Neural progenitor cell (in vitro differentiated cells): ENCODE measurements around the gene COL26A1. TPM values are rescaled to one million over a fixed set of nuclear protein-coding genes. Genes with fewer than 3 reads are reported as not detected.
"Not testable (repeated sequence)": the region's sequence is repeated elsewhere in the genome, so short reads cannot be mapped to it uniquely, and the experiment has no call there.

ENCODE experiments used
- DNase-seq: peaks from one replicate; pipeline ENCODE4 v3.0.0-alpha.2; 2016; ENCODE audit warnings: low spot score
- H2AFZ ChIP-seq: fragments of 200-600 bp; sonication (generic); replicated peaks from 2 replicates; pipeline ENCODE4 v1.6.1; 2016; ENCODE audit warnings: antibody characterized with exemption
- H3F3A ChIP-seq: fragments of 200-600 bp; sonication (generic); 2 replicates; pipeline ENCODE4 v1.6.1; 2016; ENCODE audit warnings: antibody characterized with exemption, low read depth
- H3K27ac ChIP-seq: fragments of 200-600 bp; sonication (generic); 2 replicates; pipeline ENCODE4 v1.5.1; 2016; ENCODE audit warnings: mild to moderate bottlenecking
- H3K27me3 ChIP-seq: fragments of 200-600 bp; sonication (generic); 2 replicates; pipeline ENCODE4 v1.6.1; 2016; ENCODE audit warnings: mild to moderate bottlenecking, moderate library complexity
- H3K36me3 ChIP-seq: fragments of 200-600 bp; sonication (generic); 2 replicates; pipeline ENCODE4 v1.5.1; 2016
- H3K4me1 ChIP-seq: fragments of 200-600 bp; sonication (generic); 2 replicates; pipeline ENCODE4 v1.6.1; 2016; ENCODE audit warnings: mixed run types
- H3K4me2 ChIP-seq: fragments of 200-600 bp; sonication (generic); 2 replicates; pipeline ENCODE4 v1.6.1; 2016
- H3K4me3 ChIP-seq: fragments of 200-600 bp; sonication (generic); 2 replicates; pipeline ENCODE4 v1.5.1; 2016
- H3K79me2 ChIP-seq: fragments of 200-600 bp; sonication (generic); 2 replicates; pipeline ENCODE4 v1.6.1; 2016; ENCODE audit warnings: low read depth
- H3K9ac ChIP-seq: fragments of 200-600 bp; sonication (generic); 2 replicates; pipeline ENCODE4 v1.6.1; 2016
- H3K9me3 ChIP-seq: fragments of 200-600 bp; sonication (generic); 2 replicates; pipeline ENCODE4 v1.5.1; 2016; ENCODE audit warnings: low read depth
- H4K20me1 ChIP-seq: fragments of 200-600 bp; sonication (generic); 2 replicates; pipeline ENCODE4 v1.6.1; 2016; ENCODE audit warnings: low read depth
- H3K27ac Mint-ChIP-seq: 3 replicates; pipeline ENCODE4 v1.8.0; 2021; ENCODE audit warnings: mixed read lengths
- H3K27me3 Mint-ChIP-seq: 2 replicates; pipeline ENCODE4 v1.8.0; 2022; ENCODE audit warnings: low read depth, mild to moderate bottlenecking, inconsistent platforms, moderate library complexity, mixed read lengths; ENCODE audit not compliant: insufficient read depth
- H3K36me3 Mint-ChIP-seq: 3 replicates; pipeline ENCODE4 v1.8.0; 2021; ENCODE audit warnings: mixed read lengths
- H3K4me1 Mint-ChIP-seq: 3 replicates; pipeline ENCODE4 v1.8.0; 2021; ENCODE audit warnings: mixed read lengths
- H3K4me3 Mint-ChIP-seq: 3 replicates; pipeline ENCODE4 v1.8.0; 2021; ENCODE audit warnings: mild to moderate bottlenecking, moderate library complexity, mixed read lengths
- H3K9me3 Mint-ChIP-seq: 3 replicates; pipeline ENCODE4 v1.8.0; 2020; ENCODE audit warnings: mixed read lengths
- CTCF ChIP-seq: fragments of 200-600 bp; sonication (generic); IDR thresholded peaks from 2 replicates; pipeline ENCODE4 v1.5.1; 2017; ENCODE audit warnings: antibody characterized with exemption, mild to moderate bottlenecking
- EZH2 ChIP-seq: fragments of 200-600 bp; sonication (generic); IDR thresholded peaks from 2 replicates; pipeline ENCODE4 v1.6.1; 2017; ENCODE audit warnings: antibody characterized with exemption, mild to moderate bottlenecking, moderate library complexity
- EZH2phosphoT487 ChIP-seq: fragments of 200-600 bp; sonication (generic); IDR thresholded peaks from 2 replicates; pipeline ENCODE4 v1.6.1; 2017; ENCODE audit warnings: antibody characterized with exemption
- total RNA-seq: library from RNA; depleted of rRNA; stranded (reverse); fragments of >200 nt; gene quantifications from 2 replicates; pipeline ENCODE4 v1.2.3, GENCODE V29; 2015; ENCODE audit warnings: low replicate concordance

The COL26A1 gene
- total RNA-seq, 1 donor from 2014 or later, result 26.7 TPM

GRCh38 chr7:101559586-101559985 is 196.9 kb downstream of the COL26A1 start:
- Histone ChIP-seq H3K9me3 (no peaks in the 10 kb centered on the region), H2AFZ (no peak overlapping the region), H3K27me3 (no peaks in the 10 kb centered on the region), H3K79me2 (no peaks in the 10 kb centered on the region), H3K36me3 (no peaks in the 10 kb centered on the region), H3F3A (peaks cover 11% of the 10 kb centered on the region), H3K9ac (no peak overlapping the region), H3K4me2 (no peak overlapping the region), H3K4me1 (no peaks in the 10 kb centered on the region), H3K27ac (no peak overlapping the region), H4K20me1 (no peaks in the 10 kb centered on the region), H3K4me3 (no peak overlapping the region)
- no peak for TF ChIP-seq EZH2
- H3K9me3 Mint-ChIP-seq, result no peaks in the 10 kb centered on the region
- peaks cover 18% of the 10 kb centered on the region for H3K27me3 Mint-ChIP-seq
- no peak overlapping the region for H3K4me3 Mint-ChIP-seq
- H3K36me3 Mint-ChIP-seq, result peaks cover 11% of the 10 kb centered on the region
- no peak for DNase-seq
- peaks cover 21% of the 10 kb centered on the region for H3K4me1 Mint-ChIP-seq
- no peak overlapping the region for H3K27ac Mint-ChIP-seq

- H3F3A ChIP-seq, result peaks cover 15% of the 10 kb centered on the region
- not testable (repeated sequence) for H3K27ac ChIP-seq, H3K4me1 ChIP-seq, H3K27me3 ChIP-seq, H2AFZ ChIP-seq, H3K27ac Mint-ChIP-seq, H3K4me2 ChIP-seq, DNase-seq, H3K36me3 ChIP-seq, H3K9ac ChIP-seq, H3K4me3 Mint-ChIP-seq, H4K20me1 ChIP-seq, H3K79me2 ChIP-seq, H3K9me3 Mint-ChIP-seq, H3K4me3 ChIP-seq, H3K9me3 ChIP-seq
- peaks cover 11% of the 10 kb centered on the region for H3K36me3 Mint-ChIP-seq
- peaks cover 24% of the 10 kb centered on the region for H3K4me1 Mint-ChIP-seq
- H3K27me3 Mint-ChIP-seq, result peaks cover 18% of the 10 kb centered on the region
Observed at GRCh38 chr7:101560021-101560420, 197.3 kb downstream of the COL26A1 start.

- no peaks in the 10 kb centered on the region for H3K36me3 ChIP-seq
- peaks cover 17% of the 10 kb centered on the region for H3F3A ChIP-seq
- H2AFZ ChIP-seq, result no peak overlapping the region
- no peak for TF ChIP-seq CTCF
- TF ChIP-seq EZH2, result no peak
- no peak for TF ChIP-seq EZH2phosphoT487
- Mint-ChIP-seq H3K9me3 (no peaks in the 10 kb centered on the region), H3K36me3 (peaks cover 11% of the 10 kb centered on the region), H3K4me3 (no peak overlapping the region), H3K27ac (no peak overlapping the region), H3K4me1 (peaks cover 25% of the 10 kb centered on the region), H3K27me3 (peaks cover 18% of the 10 kb centered on the region)
- no peaks in the 10 kb centered on the region for H3K27me3 ChIP-seq
- H3K27ac ChIP-seq, result no peak overlapping the region
- no peaks in the 10 kb centered on the region for H3K9me3 ChIP-seq
- H3K4me2 ChIP-seq, result no peak overlapping the region
- no peaks in the 10 kb centered on the region for H3K79me2 ChIP-seq
- H3K4me1 ChIP-seq, result no peaks in the 10 kb centered on the region
- H4K20me1 ChIP-seq, result no peaks in the 10 kb centered on the region
- H3K9ac ChIP-seq, result no peak overlapping the region
- no peak for DNase-seq
- no peak overlapping the region for H3K4me3 ChIP-seq
Observed at GRCh38 chr7:101560856-101561255, 198.2 kb downstream of the COL26A1 start.

GRCh38 chr7:101561293-101561692 is 198.6 kb downstream of the COL26A1 start:
- H3K27ac ChIP-seq, H4K20me1 ChIP-seq, H3K36me3 ChIP-seq, H3K4me3 ChIP-seq, H3K4me1 ChIP-seq, H3K79me2 ChIP-seq, H3K4me3 Mint-ChIP-seq, H3K27me3 ChIP-seq, H3K36me3 Mint-ChIP-seq, H3K9ac ChIP-seq, H2AFZ ChIP-seq, H3K4me2 ChIP-seq, H3K27ac Mint-ChIP-seq, H3K9me3 Mint-ChIP-seq, DNase-seq, H3K9me3 ChIP-seq: not testable (repeated sequence)
- peaks cover 25% of the 10 kb centered on the region for H3K4me1 Mint-ChIP-seq
- peaks cover 17% of the 10 kb centered on the region for H3F3A ChIP-seq
- H3K27me3 Mint-ChIP-seq, result peaks cover 19% of the 10 kb centered on the region

GRCh38 chr7:101562531-101563197 is 200.0 kb downstream of the COL26A1 start:
- Mint-ChIP-seq H3K4me3 (no peak overlapping the region), H3K36me3 (no peaks in the 10 kb centered on the region), H3K9me3 (no peaks in the 10 kb centered on the region), H3K4me1 (peaks cover 26% of the 10 kb centered on the region), H3K27me3 (peaks cover 14% of the 10 kb centered on the region), H3K27ac (no peak overlapping the region)
- Histone ChIP-seq H3K9me3 (no peaks in the 10 kb centered on the region), H4K20me1 (no peaks in the 10 kb centered on the region), H3F3A (peaks cover 17% of the 10 kb centered on the region), H3K9ac (no peak overlapping the region), H3K27me3 (no peaks in the 10 kb centered on the region), H2AFZ (no peak overlapping the region), H3K27ac (no peak overlapping the region), H3K36me3 (no peaks in the 10 kb centered on the region), H3K4me1 (no peaks in the 10 kb centered on the region), H3K79me2 (no peaks in the 10 kb centered on the region), H3K4me3 (no peak overlapping the region), H3K4me2 (no peak overlapping the region)
- no peak for DNase-seq
- TF ChIP-seq CTCF (no peak), EZH2phosphoT487 (no peak), EZH2 (no peak)
